ENCODE data around the gene TCP11. TPM values are rescaled to one million over a fixed set of nuclear protein-coding genes. Genes with fewer than 3 reads are reported as not detected.

Gene TCP11
- polyA plus RNA-seq, 1 of the 3 experiments (the other 2 are of a cell fraction), result 0.16 TPM

DNA sequence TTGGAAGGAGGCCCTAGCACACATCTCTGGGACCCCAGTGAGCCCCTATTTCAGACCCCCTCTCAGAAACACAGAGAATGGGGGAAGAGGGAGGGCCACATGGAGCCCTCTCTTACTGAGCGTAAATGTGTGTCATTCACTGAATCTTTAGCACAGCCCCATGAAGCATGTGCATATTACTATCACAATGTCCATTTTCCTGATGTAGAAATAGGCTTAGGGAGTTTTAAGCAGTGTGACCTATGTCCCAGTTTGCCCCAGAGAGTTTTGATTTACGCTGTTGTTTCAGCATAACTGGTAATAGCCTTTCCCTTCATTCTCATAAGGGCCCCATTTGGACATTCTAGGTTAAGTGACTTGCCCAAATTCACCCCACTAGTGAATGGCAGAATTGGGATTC is 25.0 kb upstream of the TCP11 start:
- no peak overlapping the region for H3K4me2 ChIP-seq
- no peaks in the 10 kb centered on the region for H3K27me3 ChIP-seq (ENCODE audit: insufficient read depth)
- H3K27ac ChIP-seq (ENCODE audit: low read depth in 2 of 2, low read length in 1 of 2), result no peak overlapping the region
- ChIA-PET POLR2A (no interaction called here), CTCF (no interaction called here)
- DNase-seq, result no peak
- no peaks in the 10 kb centered on the region for H3F3A ChIP-seq (replicated peaks; ENCODE audit: insufficient read depth)
- peaks cover 11 to 16% of the 10 kb centered on the region in 2 experiments for H3K4me1 ChIP-seq (ENCODE audit: control insufficient read depth in 1 of 2, insufficient read depth in 2 of 2, low read depth in 1 of 2, low read length in 1 of 2)
- H3K9me3 ChIP-seq, result no peaks in the 10 kb centered on the region; the same call in 1 of the 2 replicates
- H3K36me3 ChIP-seq (replicated peaks in 1 of 2; ENCODE audit: control insufficient read depth in 1 of 2, insufficient read depth in 2 of 2, low read length in 1 of 2), result no peaks in the 10 kb centered on the region
- TF ChIP-seq MXI1 (IDR thresholded peaks at IDR 0.05; ENCODE audit: low read depth, low read length), result no peak
- TF ChIP-seq TCF12 (IDR thresholded peaks at IDR 0.05), result no peak
- TF ChIP-seq, protein P1, sequence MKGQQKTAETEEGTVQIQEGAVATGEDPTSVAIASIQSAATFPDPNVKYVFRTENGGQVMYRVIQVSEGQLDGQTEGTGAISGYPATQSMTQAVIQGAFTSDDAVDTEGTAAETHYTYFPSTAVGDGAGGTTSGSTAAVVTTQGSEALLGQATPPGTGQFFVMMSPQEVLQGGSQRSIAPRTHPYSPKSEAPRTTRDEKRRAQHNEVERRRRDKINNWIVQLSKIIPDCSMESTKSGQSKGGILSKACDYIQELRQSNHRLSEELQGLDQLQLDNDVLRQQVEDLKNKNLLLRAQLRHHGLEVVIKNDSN (IDR thresholded peaks at IDR 0.05; ENCODE audit: borderline replicate concordance, low read depth), result no peak
- TF ChIP-seq, protein P2, sequence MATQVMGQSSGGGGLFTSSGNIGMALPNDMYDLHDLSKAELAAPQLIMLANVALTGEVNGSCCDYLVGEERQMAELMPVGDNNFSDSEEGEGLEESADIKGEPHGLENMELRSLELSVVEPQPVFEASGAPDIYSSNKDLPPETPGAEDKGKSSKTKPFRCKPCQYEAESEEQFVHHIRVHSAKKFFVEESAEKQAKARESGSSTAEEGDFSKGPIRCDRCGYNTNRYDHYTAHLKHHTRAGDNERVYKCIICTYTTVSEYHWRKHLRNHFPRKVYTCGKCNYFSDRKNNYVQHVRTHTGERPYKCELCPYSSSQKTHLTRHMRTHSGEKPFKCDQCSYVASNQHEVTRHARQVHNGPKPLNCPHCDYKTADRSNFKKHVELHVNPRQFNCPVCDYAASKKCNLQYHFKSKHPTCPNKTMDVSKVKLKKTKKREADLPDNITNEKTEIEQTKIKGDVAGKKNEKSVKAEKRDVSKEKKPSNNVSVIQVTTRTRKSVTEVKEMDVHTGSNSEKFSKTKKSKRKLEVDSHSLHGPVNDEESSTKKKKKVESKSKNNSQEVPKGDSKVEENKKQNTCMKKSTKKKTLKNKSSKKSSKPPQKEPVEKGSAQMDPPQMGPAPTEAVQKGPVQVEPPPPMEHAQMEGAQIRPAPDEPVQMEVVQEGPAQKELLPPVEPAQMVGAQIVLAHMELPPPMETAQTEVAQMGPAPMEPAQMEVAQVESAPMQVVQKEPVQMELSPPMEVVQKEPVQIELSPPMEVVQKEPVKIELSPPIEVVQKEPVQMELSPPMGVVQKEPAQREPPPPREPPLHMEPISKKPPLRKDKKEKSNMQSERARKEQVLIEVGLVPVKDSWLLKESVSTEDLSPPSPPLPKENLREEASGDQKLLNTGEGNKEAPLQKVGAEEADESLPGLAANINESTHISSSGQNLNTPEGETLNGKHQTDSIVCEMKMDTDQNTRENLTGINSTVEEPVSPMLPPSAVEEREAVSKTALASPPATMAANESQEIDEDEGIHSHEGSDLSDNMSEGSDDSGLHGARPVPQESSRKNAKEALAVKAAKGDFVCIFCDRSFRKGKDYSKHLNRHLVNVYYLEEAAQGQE (IDR thresholded peaks at IDR 0.05; ENCODE audit: low read depth, low read length), result no peak
- TF ChIP-seq RAD21 (IDR thresholded peaks at IDR 0.05; ENCODE audit: low read length), result no peak
- no peak for TF ChIP-seq RXRA (IDR thresholded peaks at IDR 0.05; ENCODE audit: borderline replicate concordance, low read depth)
- TF ChIP-seq TAF1 (IDR thresholded peaks at IDR 0.05; ENCODE audit: borderline replicate concordance, low read depth, low read length), result no peak
- TF ChIP-seq, protein P3, sequence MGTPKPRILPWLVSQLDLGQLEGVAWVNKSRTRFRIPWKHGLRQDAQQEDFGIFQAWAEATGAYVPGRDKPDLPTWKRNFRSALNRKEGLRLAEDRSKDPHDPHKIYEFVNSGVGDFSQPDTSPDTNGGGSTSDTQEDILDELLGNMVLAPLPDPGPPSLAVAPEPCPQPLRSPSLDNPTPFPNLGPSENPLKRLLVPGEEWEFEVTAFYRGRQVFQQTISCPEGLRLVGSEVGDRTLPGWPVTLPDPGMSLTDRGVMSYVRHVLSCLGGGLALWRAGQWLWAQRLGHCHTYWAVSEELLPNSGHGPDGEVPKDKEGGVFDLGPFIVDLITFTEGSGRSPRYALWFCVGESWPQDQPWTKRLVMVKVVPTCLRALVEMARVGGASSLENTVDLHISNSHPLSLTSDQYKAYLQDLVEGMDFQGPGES (IDR thresholded peaks at IDR 0.05; ENCODE audit: low read depth, low read length), result no peak
- TF ChIP-seq RCOR1 (IDR thresholded peaks at IDR 0.05; ENCODE audit: low read length), result no peak
- no peak for TF ChIP-seq CHD2 (IDR thresholded peaks at IDR 0.05; ENCODE audit: low read length, partially characterized antibody)
- TF ChIP-seq, protein P4, sequence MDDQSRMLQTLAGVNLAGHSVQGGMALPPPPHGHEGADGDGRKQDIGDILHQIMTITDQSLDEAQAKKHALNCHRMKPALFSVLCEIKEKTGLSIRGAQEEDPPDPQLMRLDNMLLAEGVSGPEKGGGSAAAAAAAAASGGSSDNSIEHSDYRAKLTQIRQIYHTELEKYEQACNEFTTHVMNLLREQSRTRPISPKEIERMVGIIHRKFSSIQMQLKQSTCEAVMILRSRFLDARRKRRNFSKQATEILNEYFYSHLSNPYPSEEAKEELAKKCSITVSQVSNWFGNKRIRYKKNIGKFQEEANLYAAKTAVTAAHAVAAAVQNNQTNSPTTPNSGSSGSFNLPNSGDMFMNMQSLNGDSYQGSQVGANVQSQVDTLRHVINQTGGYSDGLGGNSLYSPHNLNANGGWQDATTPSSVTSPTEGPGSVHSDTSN (IDR thresholded peaks at IDR 0.05), result no peak
- no peak for TF ChIP-seq FOXJ3 (CRISPR knock-in tag; IDR thresholded peaks at IDR 0.05)
- no peak for TF ChIP-seq FOSL2 (IDR thresholded peaks at IDR 0.05; ENCODE audit: borderline replicate concordance, low read depth)
- no peak for TF ChIP-seq NFIC (IDR thresholded peaks at IDR 0.05; ENCODE audit: borderline replicate concordance)
- TF ChIP-seq, protein P5, sequence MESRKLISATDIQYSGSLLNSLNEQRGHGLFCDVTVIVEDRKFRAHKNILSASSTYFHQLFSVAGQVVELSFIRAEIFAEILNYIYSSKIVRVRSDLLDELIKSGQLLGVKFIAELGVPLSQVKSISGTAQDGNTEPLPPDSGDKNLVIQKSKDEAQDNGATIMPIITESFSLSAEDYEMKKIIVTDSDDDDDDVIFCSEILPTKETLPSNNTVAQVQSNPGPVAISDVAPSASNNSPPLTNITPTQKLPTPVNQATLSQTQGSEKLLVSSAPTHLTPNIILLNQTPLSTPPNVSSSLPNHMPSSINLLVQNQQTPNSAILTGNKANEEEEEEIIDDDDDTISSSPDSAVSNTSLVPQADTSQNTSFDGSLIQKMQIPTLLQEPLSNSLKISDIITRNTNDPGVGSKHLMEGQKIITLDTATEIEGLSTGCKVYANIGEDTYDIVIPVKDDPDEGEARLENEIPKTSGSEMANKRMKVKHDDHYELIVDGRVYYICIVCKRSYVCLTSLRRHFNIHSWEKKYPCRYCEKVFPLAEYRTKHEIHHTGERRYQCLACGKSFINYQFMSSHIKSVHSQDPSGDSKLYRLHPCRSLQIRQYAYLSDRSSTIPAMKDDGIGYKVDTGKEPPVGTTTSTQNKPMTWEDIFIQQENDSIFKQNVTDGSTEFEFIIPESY (IDR thresholded peaks at IDR 0.05; ENCODE audit: borderline replicate concordance, low read depth), result no peak
- TF ChIP-seq SMC3 (IDR thresholded peaks at IDR 0.05; ENCODE audit: low read depth, low read length), result no peak
- TF ChIP-seq, protein P6, sequence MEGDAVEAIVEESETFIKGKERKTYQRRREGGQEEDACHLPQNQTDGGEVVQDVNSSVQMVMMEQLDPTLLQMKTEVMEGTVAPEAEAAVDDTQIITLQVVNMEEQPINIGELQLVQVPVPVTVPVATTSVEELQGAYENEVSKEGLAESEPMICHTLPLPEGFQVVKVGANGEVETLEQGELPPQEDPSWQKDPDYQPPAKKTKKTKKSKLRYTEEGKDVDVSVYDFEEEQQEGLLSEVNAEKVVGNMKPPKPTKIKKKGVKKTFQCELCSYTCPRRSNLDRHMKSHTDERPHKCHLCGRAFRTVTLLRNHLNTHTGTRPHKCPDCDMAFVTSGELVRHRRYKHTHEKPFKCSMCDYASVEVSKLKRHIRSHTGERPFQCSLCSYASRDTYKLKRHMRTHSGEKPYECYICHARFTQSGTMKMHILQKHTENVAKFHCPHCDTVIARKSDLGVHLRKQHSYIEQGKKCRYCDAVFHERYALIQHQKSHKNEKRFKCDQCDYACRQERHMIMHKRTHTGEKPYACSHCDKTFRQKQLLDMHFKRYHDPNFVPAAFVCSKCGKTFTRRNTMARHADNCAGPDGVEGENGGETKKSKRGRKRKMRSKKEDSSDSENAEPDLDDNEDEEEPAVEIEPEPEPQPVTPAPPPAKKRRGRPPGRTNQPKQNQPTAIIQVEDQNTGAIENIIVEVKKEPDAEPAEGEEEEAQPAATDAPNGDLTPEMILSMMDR (IDR thresholded peaks at IDR 0.05), result no peak
- no peak for TF ChIP-seq GATA2 (CRISPR knock-in tag; IDR thresholded peaks at IDR 0.05)
- TF ChIP-seq TEAD4 (IDR thresholded peaks at IDR 0.05; ENCODE audit: borderline replicate concordance, insufficient read depth), result no peak
- TF ChIP-seq, protein P7, sequence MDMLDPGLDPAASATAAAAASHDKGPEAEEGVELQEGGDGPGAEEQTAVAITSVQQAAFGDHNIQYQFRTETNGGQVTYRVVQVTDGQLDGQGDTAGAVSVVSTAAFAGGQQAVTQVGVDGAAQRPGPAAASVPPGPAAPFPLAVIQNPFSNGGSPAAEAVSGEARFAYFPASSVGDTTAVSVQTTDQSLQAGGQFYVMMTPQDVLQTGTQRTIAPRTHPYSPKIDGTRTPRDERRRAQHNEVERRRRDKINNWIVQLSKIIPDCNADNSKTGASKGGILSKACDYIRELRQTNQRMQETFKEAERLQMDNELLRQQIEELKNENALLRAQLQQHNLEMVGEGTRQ (IDR thresholded peaks at IDR 0.05; ENCODE audit: borderline replicate concordance, low read depth, low read length), result no peak
- no peaks in the 10 kb centered on the region for H3K9me2 ChIP-seq
- H3K79me2 ChIP-seq (ENCODE audit: insufficient read depth), result no peaks in the 10 kb centered on the region
- H4K20me1 ChIP-seq (ENCODE audit: insufficient read depth), result no peaks in the 10 kb centered on the region
- H3K4me3 ChIP-seq (ENCODE audit: low read depth in 2 of 2, low read length in 1 of 2), result no peak overlapping the region
- H2AFZ ChIP-seq (ENCODE audit: low read depth), result no peak overlapping the region
- H3K9ac ChIP-seq, result no peak overlapping the region
- WGBS (ENCODE audit: low lambda C conversion rate), result 90% methylated on average over 2 of the region's 2 CpGs

Measured in SK-N-SH (cell line).